Prostate gland (tissue), 2 donors: ENCODE results near the gene HLA-E.

Experiments used
- POLR2A ChIP-seq: fragments of 450-650 bp; IDR thresholded peaks from one replicate; pipeline ENCODE4 v1.6.1; 2016; ENCODE audit warnings: antibody characterized with exemption, mild to moderate bottlenecking
- TF ChIP-seq, protein P1 (sequence below), 4 experiments: fragments of 200-600 bp in 2 of 4; fragments of 450-650 bp in 2 of 4; sonication (generic) in 2 of 4; IDR thresholded peaks; 1 replicate in 3 of 4; 2 replicates in 1 of 4; pipeline ENCODE4 v1.5.1; 2016 to 2019; ENCODE audit warnings: antibody characterized with exemption in 4 of 4, mild to moderate bottlenecking in 2 of 4, moderate library complexity in 2 of 4

DNA sequence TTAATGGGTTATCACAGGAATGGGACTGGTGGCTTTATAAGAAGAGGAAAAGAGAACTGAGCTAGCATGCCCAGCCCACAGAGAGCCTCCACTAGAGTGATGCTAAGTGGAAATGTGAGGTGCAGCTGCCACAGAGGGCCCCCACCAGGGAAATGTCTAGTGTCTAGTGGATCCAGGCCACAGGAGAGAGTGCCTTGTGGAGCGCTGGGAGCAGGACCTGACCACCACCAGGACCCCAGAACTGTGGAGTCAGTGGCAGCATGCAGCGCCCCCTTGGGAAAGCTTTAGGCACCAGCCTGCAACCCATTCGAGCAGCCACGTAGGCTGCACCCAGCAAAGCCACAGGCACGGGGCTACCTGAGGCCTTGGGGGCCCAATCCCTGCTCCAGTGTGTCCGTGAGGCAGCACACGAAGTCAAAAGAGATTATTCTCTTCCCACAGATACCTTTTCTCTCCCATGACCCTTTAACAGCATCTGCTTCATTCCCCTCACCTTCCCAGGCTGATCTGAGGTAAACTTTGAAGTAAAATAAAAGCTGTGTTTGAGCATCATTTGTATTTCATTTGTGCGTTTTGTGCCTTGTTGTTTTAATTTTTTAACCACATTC, 4.4 kb downstream of the HLA-E start:
- TF ChIP-seq, protein P1, sequence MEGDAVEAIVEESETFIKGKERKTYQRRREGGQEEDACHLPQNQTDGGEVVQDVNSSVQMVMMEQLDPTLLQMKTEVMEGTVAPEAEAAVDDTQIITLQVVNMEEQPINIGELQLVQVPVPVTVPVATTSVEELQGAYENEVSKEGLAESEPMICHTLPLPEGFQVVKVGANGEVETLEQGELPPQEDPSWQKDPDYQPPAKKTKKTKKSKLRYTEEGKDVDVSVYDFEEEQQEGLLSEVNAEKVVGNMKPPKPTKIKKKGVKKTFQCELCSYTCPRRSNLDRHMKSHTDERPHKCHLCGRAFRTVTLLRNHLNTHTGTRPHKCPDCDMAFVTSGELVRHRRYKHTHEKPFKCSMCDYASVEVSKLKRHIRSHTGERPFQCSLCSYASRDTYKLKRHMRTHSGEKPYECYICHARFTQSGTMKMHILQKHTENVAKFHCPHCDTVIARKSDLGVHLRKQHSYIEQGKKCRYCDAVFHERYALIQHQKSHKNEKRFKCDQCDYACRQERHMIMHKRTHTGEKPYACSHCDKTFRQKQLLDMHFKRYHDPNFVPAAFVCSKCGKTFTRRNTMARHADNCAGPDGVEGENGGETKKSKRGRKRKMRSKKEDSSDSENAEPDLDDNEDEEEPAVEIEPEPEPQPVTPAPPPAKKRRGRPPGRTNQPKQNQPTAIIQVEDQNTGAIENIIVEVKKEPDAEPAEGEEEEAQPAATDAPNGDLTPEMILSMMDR (IDR thresholded peaks at IDR 0.05): no peak
- TF ChIP-seq POLR2A: no peak
